HEK293 (cell line): ENCODE data around the gene ANKZF1.

Experiments used
- CTCF ChIA-PET: fragments of 350-600 bp; formaldehyde crosslinking; extraction: SDS; loops from one replicate; lab custom pipeline; 2021; ENCODE audit warnings: antibody characterized with exemption; lab: Yijun Ruan, JAX
- POLR2A ChIA-PET: fragments of 300-600 bp; formaldehyde crosslinking; extraction: SDS; loops from one replicate; lab custom pipeline; 2020; ENCODE audit warnings: antibody characterized with exemption, inconsistent platforms; lab: Yijun Ruan, JAX
- H3K27ac ChIP-seq: fragments of 200-500 bp; sonication (Bioruptor generic); 2 replicates; pipeline ENCODE4 v1.5.1; 2014; ENCODE audit warnings: low read depth, low read length, control low read depth, inconsistent platforms; ENCODE audit errors: extremely low read depth
- H3K36me3 ChIP-seq, 2 experiments: fragments of 200-500 bp in 1 of 2; sonication (Bioruptor generic) in 1 of 2; 1 replicate in 1 of 2; 2 replicates in 1 of 2; pipeline ENCODE4 v1.5.1; 2014 to 2017; ENCODE audit warnings: inconsistent platforms in 2 of 2, low read length in 2 of 2; ENCODE audit not compliant: control insufficient read depth in 2 of 2, insufficient read depth in 1 of 2
- H3K4me1 ChIP-seq: fragments of 200-500 bp; sonication (Bioruptor generic); 2 replicates; pipeline ENCODE4 v1.5.1; 2014; ENCODE audit warnings: mild to moderate bottlenecking, low read length, inconsistent platforms; ENCODE audit not compliant: control insufficient read depth, insufficient read depth
- H3K4me3 ChIP-seq: 2 replicates; pipeline ENCODE4 v1.5.1; 2011; ENCODE audit warnings: low read depth, mild to moderate bottlenecking, control low read depth, low read length, moderate library complexity
- H3K9me3 ChIP-seq: fragments of 200-500 bp; sonication (Bioruptor generic); 2 replicates; pipeline ENCODE4 v1.5.1; 2014; ENCODE audit warnings: low read depth, low read length, inconsistent platforms; ENCODE audit not compliant: control insufficient read depth, insufficient read depth
- EGR2 ChIP-seq: fragments of 450-650 bp; formaldehyde crosslinking; IDR thresholded peaks from 2 replicates; pipeline ENCODE4 v1.5.1; 2016; ENCODE audit warnings: low read depth, missing biosample characterization, missing genetic modification characterization
- HIC1 ChIP-seq: fragments of 450-650 bp; formaldehyde crosslinking; IDR thresholded peaks from 2 replicates; pipeline ENCODE4 v1.5.1; 2016; ENCODE audit warnings: missing biosample characterization, missing genetic modification characterization
- KLF16 ChIP-seq: fragments of 450-650 bp; formaldehyde crosslinking; IDR thresholded peaks from 2 replicates; pipeline ENCODE4 v1.5.1; 2017; ENCODE audit warnings: missing biosample characterization, missing genetic modification characterization
- WT1 ChIP-seq: fragments of 450-650 bp; formaldehyde crosslinking; IDR thresholded peaks from 2 replicates; pipeline ENCODE4 v1.5.1; 2016; ENCODE audit warnings: missing biosample characterization, missing genetic modification characterization
- ZNF112 ChIP-seq: fragments of 450-650 bp; formaldehyde crosslinking; IDR thresholded peaks from 2 replicates; pipeline ENCODE4 v1.5.0; 2017; ENCODE audit warnings: missing biosample characterization, missing genetic modification characterization
- ZNF121 ChIP-seq: fragments of 450-650 bp; formaldehyde crosslinking; IDR thresholded peaks from 2 replicates; pipeline ENCODE4 v1.5.1; 2016; ENCODE audit warnings: missing biosample characterization, missing genetic modification characterization
- ZNF146 ChIP-seq: fragments of 450-650 bp; formaldehyde crosslinking; IDR thresholded peaks from 2 replicates; pipeline ENCODE4 v1.5.1; 2016; ENCODE audit warnings: missing biosample characterization, missing genetic modification characterization
- ZNF148 ChIP-seq: fragments of 450-650 bp; formaldehyde crosslinking; IDR thresholded peaks from 2 replicates; pipeline ENCODE4 v1.5.0; 2017; ENCODE audit warnings: missing biosample characterization, missing genetic modification characterization, borderline replicate concordance
- ZNF311 ChIP-seq: fragments of 450-650 bp; formaldehyde crosslinking; IDR thresholded peaks from 2 replicates; pipeline ENCODE4 v1.5.1; 2017; ENCODE audit warnings: missing biosample characterization, missing genetic modification characterization, borderline replicate concordance
- ZNF449 ChIP-seq: fragments of 450-650 bp; formaldehyde crosslinking; IDR thresholded peaks from 2 replicates; pipeline ENCODE4 v1.5.1; 2017; ENCODE audit warnings: missing biosample characterization, mild to moderate bottlenecking, missing genetic modification characterization, moderate library complexity
- ZNF473 ChIP-seq: fragments of 450-650 bp; formaldehyde crosslinking; IDR thresholded peaks from 2 replicates; pipeline ENCODE4 v1.5.1; 2017; ENCODE audit warnings: missing biosample characterization, missing genetic modification characterization
- ZNF580 ChIP-seq: fragments of 450-650 bp; formaldehyde crosslinking; IDR thresholded peaks from 2 replicates; pipeline ENCODE4 v1.5.1; 2016; ENCODE audit warnings: missing biosample characterization, missing genetic modification characterization
- ZNF639 ChIP-seq: fragments of 450-650 bp; formaldehyde crosslinking; IDR thresholded peaks from 2 replicates; pipeline ENCODE4 v1.5.1; 2016; ENCODE audit warnings: missing biosample characterization, missing genetic modification characterization
- ZXDB ChIP-seq: fragments of 450-650 bp; formaldehyde crosslinking; IDR thresholded peaks from 2 replicates; pipeline ENCODE4 v1.5.1; 2016; ENCODE audit warnings: missing biosample characterization, missing genetic modification characterization
- TF ChIP-seq, protein P1 (sequence below): fragments of 450-650 bp; formaldehyde crosslinking; IDR thresholded peaks from 2 replicates; pipeline ENCODE4 v1.5.1; 2016; ENCODE audit warnings: missing biosample characterization, missing genetic modification characterization
- TF ChIP-seq, protein P2 (sequence below): fragments of 450-650 bp; formaldehyde crosslinking; IDR thresholded peaks from 2 replicates; pipeline ENCODE4 v1.5.1; 2016; ENCODE audit warnings: missing biosample characterization, missing genetic modification characterization

ANKZF1 gene

DNA sequence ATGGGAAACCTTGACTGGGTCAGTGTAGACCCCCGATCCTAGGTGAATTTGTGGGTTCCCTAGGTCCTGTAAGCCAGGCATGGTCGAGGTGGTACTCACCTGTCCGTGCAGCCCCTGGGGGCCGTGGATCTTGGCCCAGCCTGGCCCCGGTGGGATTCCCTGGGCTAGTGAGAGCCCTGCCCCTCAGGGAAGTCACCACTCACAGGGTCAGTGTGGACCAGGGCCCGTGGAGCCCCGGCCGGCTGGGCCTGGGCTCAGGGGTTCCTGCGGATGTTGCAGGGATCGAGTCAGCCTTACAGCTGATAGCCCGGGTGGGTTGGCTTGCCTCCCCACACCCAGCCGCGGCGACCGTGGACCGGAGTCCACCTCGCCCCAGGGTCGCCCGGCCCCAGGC lies 698 bp upstream of the ANKZF1 start:
- peak overlapping the region; percentile 83 for H3K4me3 ChIP-seq
- H3K4me1 ChIP-seq = peaks cover 4% of the 10 kb centered on the region; the same call in 1 of the 2 replicates
- H3K27ac ChIP-seq = peak overlapping the region; percentile 81; the same call in 1 of the 2 replicates
- H3K9me3 ChIP-seq = no peaks in the 10 kb centered on the region
- TF ChIP-seq ZNF121 = no peak
- no peak for TF ChIP-seq ZNF639 (tag by site-specific recombination)
- no peak for TF ChIP-seq EGR2
- TF ChIP-seq ZNF148 (tag by site-specific recombination) = no peak
- no peak for TF ChIP-seq HIC1 (tag by site-specific recombination)
- TF ChIP-seq ZXDB (tag by site-specific recombination) = peak; percentile 72; the same call in 1 of the 2 replicates
- TF ChIP-seq, protein P1, sequence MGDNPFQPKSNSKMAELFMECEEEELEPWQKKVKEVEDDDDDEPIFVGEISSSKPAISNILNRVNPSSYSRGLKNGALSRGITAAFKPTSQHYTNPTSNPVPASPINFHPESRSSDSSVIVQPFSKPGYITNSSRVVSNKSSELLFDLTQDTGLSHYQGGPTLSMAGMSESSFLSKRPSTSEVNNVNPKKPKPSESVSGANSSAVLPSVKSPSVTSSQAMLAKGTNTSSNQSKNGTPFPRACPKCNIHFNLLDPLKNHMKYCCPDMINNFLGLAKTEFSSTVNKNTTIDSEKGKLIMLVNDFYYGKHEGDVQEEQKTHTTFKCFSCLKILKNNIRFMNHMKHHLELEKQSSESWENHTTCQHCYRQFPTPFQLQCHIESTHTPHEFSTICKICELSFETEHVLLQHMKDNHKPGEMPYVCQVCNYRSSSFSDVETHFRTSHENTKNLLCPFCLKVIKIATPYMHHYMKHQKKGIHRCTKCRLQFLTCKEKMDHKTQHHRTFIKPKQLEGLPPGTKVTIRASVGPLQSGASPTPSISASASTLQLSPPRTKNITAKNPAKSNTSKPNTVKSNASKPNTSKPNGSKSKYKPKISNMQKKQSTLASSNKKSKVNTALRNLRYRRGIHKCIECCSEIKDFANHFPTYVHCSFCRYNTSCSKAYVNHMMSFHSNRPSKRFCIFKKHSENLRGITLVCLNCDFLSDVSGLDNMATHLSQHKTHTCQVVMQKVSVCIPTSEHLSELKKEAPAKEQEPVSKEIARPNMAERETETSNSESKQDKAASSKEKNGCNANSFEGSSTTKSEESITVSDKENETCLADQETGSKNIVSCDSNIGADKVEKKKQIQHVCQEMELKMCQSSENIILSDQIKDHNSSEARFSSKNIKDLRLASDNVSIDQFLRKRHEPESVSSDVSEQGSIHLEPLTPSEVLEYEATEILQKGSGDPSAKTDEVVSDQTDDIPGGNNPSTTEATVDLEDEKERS (tag by site-specific recombination) = no peak
- TF ChIP-seq, protein P2, sequence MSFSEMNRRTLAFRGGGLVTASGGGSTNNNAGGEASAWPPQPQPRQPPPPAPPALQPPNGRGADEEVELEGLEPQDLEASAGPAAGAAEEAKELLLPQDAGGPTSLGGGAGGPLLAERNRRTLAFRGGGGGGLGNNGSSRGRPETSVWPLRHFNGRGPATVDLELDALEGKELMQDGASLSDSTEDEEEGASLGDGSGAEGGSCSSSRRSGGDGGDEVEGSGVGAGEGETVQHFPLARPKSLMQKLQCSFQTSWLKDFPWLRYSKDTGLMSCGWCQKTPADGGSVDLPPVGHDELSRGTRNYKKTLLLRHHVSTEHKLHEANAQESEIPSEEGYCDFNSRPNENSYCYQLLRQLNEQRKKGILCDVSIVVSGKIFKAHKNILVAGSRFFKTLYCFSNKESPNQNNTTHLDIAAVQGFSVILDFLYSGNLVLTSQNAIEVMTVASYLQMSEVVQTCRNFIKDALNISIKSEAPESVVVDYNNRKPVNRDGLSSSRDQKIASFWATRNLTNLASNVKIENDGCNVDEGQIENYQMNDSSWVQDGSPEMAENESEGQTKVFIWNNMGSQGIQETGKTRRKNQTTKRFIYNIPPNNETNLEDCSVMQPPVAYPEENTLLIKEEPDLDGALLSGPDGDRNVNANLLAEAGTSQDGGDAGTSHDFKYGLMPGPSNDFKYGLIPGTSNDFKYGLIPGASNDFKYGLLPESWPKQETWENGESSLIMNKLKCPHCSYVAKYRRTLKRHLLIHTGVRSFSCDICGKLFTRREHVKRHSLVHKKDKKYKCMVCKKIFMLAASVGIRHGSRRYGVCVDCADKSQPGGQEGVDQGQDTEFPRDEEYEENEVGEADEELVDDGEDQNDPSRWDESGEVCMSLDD (tag by site-specific recombination) = 0 out of 2 replicates have a peak, but pooled peaks have one; percentile 17
- no peak for TF ChIP-seq ZNF580 (tag by site-specific recombination)
- no peak for TF ChIP-seq KLF16 (tag by site-specific recombination)
- TF ChIP-seq WT1 (tag by site-specific recombination) = no peak
- no peak for TF ChIP-seq ZNF449 (tag by site-specific recombination)
- no peak for TF ChIP-seq ZNF112 (tag by site-specific recombination)
- no peak for TF ChIP-seq ZNF473 (tag by site-specific recombination)
- TF ChIP-seq ZNF146 = no peak
- no peak for TF ChIP-seq ZNF311 (tag by site-specific recombination)
- H3K36me3 ChIP-seq = peaks cover 17 to 65% of the 10 kb centered on the region in 2 experiments
- ChIA-PET POLR2A (interaction anchor here (0.5 to 2.8 kb wide), 10 partner anchors 8 to 66 kb away, joined by 3 to 16 read pairs (median 8); partner anchors contain the start of genes ABCB6, DNAJB2, GLB1L and SLC23A3), CTCF (interaction anchor here (1.7 to 9.1 kb wide), 3 partner anchors 11 to 68 kb away, joined by 5 to 65 read pairs (median 8); no protein-coding TSS in a partner anchor)
